Neuron (in vitro differentiated cells): Measurements from ENCODE around the gene ZNF8.
"Not testable (repeated sequence)": the region's sequence is repeated elsewhere in the genome, so short reads cannot be mapped to it uniquely, and the experiment has no call there.

Experiments used
- H2AFZ ChIP-seq: one replicate; pipeline ENCODE4 v1.6.1; 2013; ENCODE audit warnings: low read depth, mild to moderate bottlenecking, inconsistent platforms, low read length, moderate library complexity
- H3K27me3 ChIP-seq: one replicate; pipeline ENCODE4 v1.6.1; 2013; ENCODE audit warnings: low read length; ENCODE audit not compliant: insufficient read depth
- H3K36me3 ChIP-seq: one replicate; pipeline ENCODE4 v1.6.1; 2013; ENCODE audit warnings: low read length; ENCODE audit not compliant: insufficient read depth
- H3K4me1 ChIP-seq: one replicate; pipeline ENCODE4 v1.6.1; 2013; ENCODE audit warnings: low read length; ENCODE audit not compliant: insufficient read depth
- H3K4me3 ChIP-seq: 2 replicates; pipeline ENCODE4 v1.5.1; 2013; ENCODE audit warnings: mild to moderate bottlenecking, low read length, moderate library complexity
- H3K9me3 ChIP-seq: one replicate; pipeline ENCODE4 v1.6.1; 2013; ENCODE audit warnings: low read length

ZNF8 gene

GRCh38 chr19:58278541-58279041 lies at the start of gene ZNF8:
ZNF8 (plus strand) TSS chr19:58278955; CDS start chr19:58279082, 127 bp downstream.
- H2AFZ ChIP-seq = peak within 1 kb of the TSS; percentile 74
- peaks cover 51% of the 10 kb centered on the region for H3K9me3 ChIP-seq
- peaks cover 56% of the 10 kb centered on the region for H3K36me3 ChIP-seq
- peak within 1 kb of the TSS; percentile 73 for H3K4me3 ChIP-seq
- H3K27me3 ChIP-seq = no peaks in the 10 kb centered on the region
- peaks cover 9% of the 10 kb centered on the region for H3K4me1 ChIP-seq

GRCh38 chr19:58229255-58229639 lies 49.5 kb upstream of the ZNF8 start:
- peak overlapping the region; percentile 83 for H3K4me3 ChIP-seq
- no peaks in the 10 kb centered on the region for H3K27me3 ChIP-seq
- no peak overlapping the region for H2AFZ ChIP-seq
- H3K9me3 ChIP-seq = peaks cover 35% of the 10 kb centered on the region
- peaks cover 2% of the 10 kb centered on the region for H3K4me1 ChIP-seq
- H3K36me3 ChIP-seq = peaks cover 42% of the 10 kb centered on the region

- no peak overlapping the region for H2AFZ ChIP-seq
- no peaks in the 10 kb centered on the region for H3K4me1 ChIP-seq
- peaks cover 62% of the 10 kb centered on the region for H3K36me3 ChIP-seq
- H3K27me3 ChIP-seq = no peaks in the 10 kb centered on the region
- H3K4me3 ChIP-seq = no peak overlapping the region
- peaks cover 69% of the 10 kb centered on the region for H3K9me3 ChIP-seq
Measured at GRCh38 chr19:58237324-58237723, 41.4 kb upstream of the ZNF8 start.

GRCh38 chr19:58243351-58243750 lies 35.4 kb upstream of the ZNF8 start:
- H3K4me1 ChIP-seq = no peaks in the 10 kb centered on the region
- no peak overlapping the region for H2AFZ ChIP-seq
- peaks cover 75% of the 10 kb centered on the region for H3K9me3 ChIP-seq
- H3K36me3 ChIP-seq = peaks cover 75% of the 10 kb centered on the region
- no peaks in the 10 kb centered on the region for H3K27me3 ChIP-seq
- H3K4me3 ChIP-seq = no peak overlapping the region

GRCh38 chr19:58248886-58249285 lies 29.9 kb upstream of the ZNF8 start:
- Histone ChIP-seq H3K27me3 (no peaks in the 10 kb centered on the region), H3K36me3 (peaks cover 80% of the 10 kb centered on the region), H3K9me3 (peaks cover 81% of the 10 kb centered on the region), H3K4me3 (no peak overlapping the region), H3K4me1 (no peaks in the 10 kb centered on the region), H2AFZ (no peak overlapping the region)

- H3K27me3 ChIP-seq = no peaks in the 10 kb centered on the region
- no peak overlapping the region for H3K4me3 ChIP-seq
- H3K4me1 ChIP-seq = no peaks in the 10 kb centered on the region
- H2AFZ ChIP-seq = no peak overlapping the region
- H3K36me3 ChIP-seq = peaks cover 68% of the 10 kb centered on the region
- H3K9me3 ChIP-seq = peaks cover 80% of the 10 kb centered on the region
Measured at GRCh38 chr19:58252102-58252685, 26.6 kb upstream of the ZNF8 start.

- Histone ChIP-seq H3K9me3 (peaks cover 88% of the 10 kb centered on the region), H3K36me3 (peaks cover 78% of the 10 kb centered on the region)
- not testable (repeated sequence) for H3K4me3 ChIP-seq, H3K4me1 ChIP-seq, H2AFZ ChIP-seq, H3K27me3 ChIP-seq
Measured at GRCh38 chr19:58258259-58258658, 20.5 kb upstream of the ZNF8 start.

GRCh38 chr19:58261600-58261967 lies 17.2 kb upstream of the ZNF8 start:
- Histone ChIP-seq H2AFZ (no peak overlapping the region), H3K4me3 (no peak overlapping the region), H3K9me3 (peaks cover 87% of the 10 kb centered on the region), H3K27me3 (no peaks in the 10 kb centered on the region), H3K36me3 (peaks cover 67% of the 10 kb centered on the region), H3K4me1 (no peaks in the 10 kb centered on the region)

GRCh38 chr19:58261968-58262921 lies 16.5 kb upstream of the ZNF8 start:
- Histone ChIP-seq H3K4me3 (no peak overlapping the region), H3K9me3 (peaks cover 87% of the 10 kb centered on the region), H3K36me3 (peaks cover 65% of the 10 kb centered on the region), H3K4me1 (no peaks in the 10 kb centered on the region), H2AFZ (no peak overlapping the region), H3K27me3 (no peaks in the 10 kb centered on the region)

- no peaks in the 10 kb centered on the region for H3K27me3 ChIP-seq
- peaks cover 61% of the 10 kb centered on the region for H3K36me3 ChIP-seq
- H3K9me3 ChIP-seq = peaks cover 81% of the 10 kb centered on the region
- no peak overlapping the region for H3K4me3 ChIP-seq
- no peaks in the 10 kb centered on the region for H3K4me1 ChIP-seq
- H2AFZ ChIP-seq = no peak overlapping the region
Measured at GRCh38 chr19:58262922-58263296, 15.8 kb upstream of the ZNF8 start.

- Histone ChIP-seq H3K4me3 (no peak overlapping the region), H3K4me1 (no peaks in the 10 kb centered on the region), H3K36me3 (peaks cover 43% of the 10 kb centered on the region), H2AFZ (no peak overlapping the region), H3K9me3 (peaks cover 71% of the 10 kb centered on the region), H3K27me3 (no peaks in the 10 kb centered on the region)
Measured at GRCh38 chr19:58265100-58265499, 13.7 kb upstream of the ZNF8 start.

GRCh38 chr19:58268344-58268743 lies 10.4 kb upstream of the ZNF8 start:
- Histone ChIP-seq H3K9me3 (peaks cover 60% of the 10 kb centered on the region), H3K27me3 (no peaks in the 10 kb centered on the region), H3K36me3 (peaks cover 24% of the 10 kb centered on the region), H3K4me3 (no peak overlapping the region), H2AFZ (no peak overlapping the region), H3K4me1 (no peaks in the 10 kb centered on the region)

GRCh38 chr19:58274771-58275201 lies 4.0 kb upstream of the ZNF8 start:
- peaks cover 50% of the 10 kb centered on the region for H3K9me3 ChIP-seq
- peaks cover 4% of the 10 kb centered on the region for H3K4me1 ChIP-seq
- peaks cover 39% of the 10 kb centered on the region for H3K36me3 ChIP-seq
- no peaks in the 10 kb centered on the region for H3K27me3 ChIP-seq
- no peak overlapping the region for H2AFZ ChIP-seq
- H3K4me3 ChIP-seq = no peak overlapping the region
